HT-29 (cell line): ENCODE results near the gene TAS2R41. TPM values are rescaled to one million over a fixed set of nuclear protein-coding genes. Genes with fewer than 3 reads are reported as not detected.
A peak's percentile ranks its signal among the peaks of the same experiment; 100 is the strongest.
"Not testable (repeated sequence)": the region's sequence is repeated elsewhere in the genome, so short reads cannot be mapped to it uniquely, and the experiment has no call there.

Experiments
- DNase-seq: peaks from one replicate; pipeline ENCODE4 v3.0.0-alpha.2; 2015; ENCODE audit warnings: low spot score
- total RNA-seq: library from RNA; depleted of rRNA; stranded (reverse); fragments of >200 nt; shearing (Covaris generic); gene quantifications from 2 replicates; pipeline ENCODE4 v1.2.3, GENCODE V29; 2014

Gene TAS2R41
- total RNA-seq, 1 experiment from 2014 or later = not detected

- DNase-seq = no peak
These were observed 20.5 kb upstream of the TAS2R41 start for GRCh38 chr7:143456992-143457793.

GRCh38 chr7:143458263-143458662 lies 19.4 kb upstream of the TAS2R41 start:
- no peak for DNase-seq

DNA sequence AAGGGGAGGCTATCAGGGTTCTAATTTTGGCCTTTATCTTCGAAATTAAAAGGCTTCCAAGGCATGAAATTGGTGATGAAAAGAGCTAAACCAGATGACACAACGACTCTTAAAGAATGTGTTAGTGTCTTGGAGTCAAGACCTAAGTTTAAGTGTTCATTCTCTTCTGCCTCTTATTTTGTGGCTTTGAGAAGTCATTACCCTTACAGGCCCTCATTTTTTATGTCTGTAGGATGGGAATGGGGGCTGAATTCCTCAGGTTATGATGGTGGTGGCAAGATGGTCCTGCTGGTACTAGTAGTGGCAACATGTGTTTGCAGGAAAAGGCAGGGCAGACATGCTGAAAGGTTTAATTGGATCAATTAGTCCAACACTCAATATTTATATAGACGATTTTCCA lies 19.0 kb upstream of the TAS2R41 start:
- no peak for DNase-seq

GRCh38 chr7:143459359-143459758 lies 18.3 kb upstream of the TAS2R41 start:
- no peak for DNase-seq

DNA sequence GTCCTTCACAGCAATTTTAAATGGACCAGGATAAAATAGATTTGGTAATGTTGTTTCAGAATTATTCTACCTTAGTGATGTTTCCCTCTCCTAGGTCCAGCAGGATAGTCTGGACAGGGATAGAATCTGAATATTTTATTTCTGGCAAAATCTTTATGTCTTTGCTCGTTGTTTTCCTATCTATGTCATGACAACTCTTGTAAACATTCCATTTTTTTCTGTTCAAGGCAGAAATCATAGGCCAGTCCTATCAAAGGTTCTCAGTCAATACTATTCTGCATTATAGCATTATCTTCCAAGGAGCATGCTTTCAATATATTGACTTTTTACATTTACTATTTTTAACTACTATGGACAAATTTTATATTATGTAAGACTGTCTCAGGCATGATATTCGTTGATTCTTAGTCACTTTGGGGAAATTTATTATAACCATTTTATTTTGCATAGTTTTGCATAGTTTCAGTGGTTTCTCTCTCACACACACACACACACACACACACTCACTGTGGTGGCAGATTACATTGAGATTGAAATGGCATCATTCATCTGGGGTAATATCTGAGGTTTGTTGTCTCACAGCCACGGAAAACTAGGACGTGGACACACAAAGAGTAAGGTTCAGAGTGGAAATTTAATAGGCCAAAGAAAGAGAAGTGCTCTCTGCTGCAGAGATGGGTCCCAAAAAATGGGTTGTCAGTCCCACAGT lies 17.2 kb upstream of the TAS2R41 start:
- no peak for DNase-seq

DNA sequence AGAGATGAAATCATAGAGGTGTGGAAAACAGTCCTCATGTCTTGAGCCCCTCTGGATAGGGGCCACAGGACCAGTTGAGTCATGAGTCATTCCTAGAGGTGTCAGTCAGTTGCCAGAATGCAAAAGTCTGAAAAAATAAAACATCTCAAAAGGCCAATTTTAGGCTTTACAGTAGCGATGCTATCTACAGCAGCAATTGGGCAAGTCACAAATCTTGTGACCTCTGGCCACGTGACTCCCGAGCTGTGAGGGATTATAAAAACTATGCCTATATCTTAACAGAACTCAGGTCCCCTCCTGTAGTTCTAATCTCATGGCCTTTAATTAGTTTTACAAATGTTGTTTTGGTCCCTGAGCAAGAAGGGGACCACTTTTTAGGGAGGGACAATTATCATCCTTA lies 15.6 kb upstream of the TAS2R41 start:
- no peak for DNase-seq

DNA sequence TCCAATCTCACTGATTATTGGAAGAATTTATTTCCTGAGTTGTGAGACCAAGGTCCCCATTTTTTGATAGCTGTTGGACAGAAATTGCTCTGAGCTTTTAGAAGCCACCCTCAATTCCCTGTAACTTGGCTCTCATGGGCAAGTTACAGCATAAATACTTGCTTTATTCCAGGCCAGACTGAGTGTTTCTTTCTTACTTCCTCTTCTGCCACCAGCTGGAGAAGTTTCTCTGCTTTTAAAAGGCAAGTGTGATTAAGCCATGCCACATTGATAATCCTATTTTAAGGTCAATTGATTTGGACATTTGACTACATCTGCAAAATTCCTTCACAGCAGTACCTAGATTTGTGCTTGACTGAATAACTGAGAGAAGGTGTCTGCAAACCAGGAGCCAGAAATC lies 14.1 kb upstream of the TAS2R41 start:
- no peak for DNase-seq

- no peak for DNase-seq
These were observed 13.7 kb upstream of the TAS2R41 start for GRCh38 chr7:143463957-143464356.

DNA sequence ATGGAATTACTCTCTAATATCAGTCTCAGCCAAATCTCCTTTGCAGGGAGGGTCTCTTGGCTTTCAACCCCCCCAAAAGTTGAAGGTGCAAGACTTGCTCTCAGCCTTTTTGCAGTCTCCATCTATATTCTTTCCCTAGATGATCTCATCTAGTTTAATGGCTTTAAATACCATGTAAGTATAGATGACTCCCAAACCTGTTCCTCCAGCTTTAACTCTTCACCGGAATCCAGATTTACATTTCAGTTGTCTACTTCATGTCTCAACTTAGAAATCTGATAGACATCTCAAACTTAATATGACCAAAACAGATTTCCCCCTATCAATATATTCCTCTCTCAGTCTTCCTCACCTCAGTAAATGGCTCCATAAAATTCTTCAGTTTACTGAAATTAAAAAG lies 9.9 kb upstream of the TAS2R41 start:
- peak; percentile 51 for DNase-seq

GRCh38 chr7:143472071-143472689 lies 5.5 kb upstream of the TAS2R41 start:
- peak; percentile 86 for DNase-seq

- DNase-seq = no peak
These were observed 1.5 kb downstream of the TAS2R41 start for GRCh38 chr7:143479055-143479766.

DNA sequence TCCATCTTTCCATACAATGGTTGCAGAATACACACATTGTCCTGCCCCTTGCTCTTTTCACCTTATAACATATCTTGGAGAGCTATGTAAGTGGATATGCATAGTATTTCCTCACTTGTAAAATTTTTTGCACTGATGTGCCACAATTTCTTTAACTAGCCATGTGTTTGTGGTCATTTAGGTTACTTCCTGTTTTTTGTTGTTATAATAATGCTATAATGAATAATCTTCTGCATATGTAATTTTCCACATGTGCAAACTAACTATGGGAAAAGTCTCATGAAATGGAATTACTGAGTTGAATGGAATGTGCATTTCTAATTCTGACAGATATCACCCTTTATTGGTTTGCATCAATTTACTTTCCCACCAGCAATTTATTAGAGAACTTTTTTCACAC lies 2.8 kb downstream of the TAS2R41 start:
- DNase-seq = no peak

GRCh38 chr7:143484119-143484518 lies 6.4 kb downstream of the TAS2R41 start:
- no peak for DNase-seq

DNA sequence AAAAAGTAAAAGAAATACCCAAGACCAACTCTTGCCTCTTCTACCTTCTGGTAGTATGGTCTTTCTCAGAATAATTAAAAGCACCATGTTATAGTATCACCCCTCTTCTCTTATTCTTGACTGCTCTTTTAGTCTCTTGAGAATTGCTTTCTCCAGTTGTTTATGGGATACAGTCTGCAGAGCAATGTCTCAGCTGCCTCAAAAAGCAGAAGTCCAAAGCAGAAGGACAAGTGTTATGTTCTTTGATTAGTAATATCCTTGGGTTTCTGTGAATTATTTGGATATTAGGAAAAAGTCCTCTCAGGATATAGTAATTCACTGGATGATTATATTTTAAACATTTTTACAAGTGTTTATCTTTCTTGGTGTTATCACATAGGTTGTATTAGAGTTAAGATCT lies 7.4 kb downstream of the TAS2R41 start:
- no peak for DNase-seq

DNA sequence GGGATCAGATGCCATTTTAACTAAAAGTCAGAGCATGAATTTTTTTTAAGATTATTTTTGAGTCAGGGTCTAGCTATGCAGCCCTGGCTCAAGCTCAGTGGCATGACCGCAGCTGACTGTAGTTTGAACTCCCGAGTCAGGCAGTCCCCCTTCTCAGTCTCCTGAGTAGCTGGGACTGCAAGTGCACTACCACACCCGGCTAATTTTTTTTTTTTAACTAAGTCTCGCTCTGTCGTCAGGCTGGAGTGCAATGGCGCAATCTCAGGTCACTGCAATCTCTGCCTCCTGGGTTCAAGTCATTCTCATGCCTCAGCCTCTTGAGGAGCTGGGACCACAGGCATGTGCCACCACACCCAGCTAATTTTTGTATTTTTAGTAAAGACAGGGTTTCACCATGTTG lies 7.8 kb downstream of the TAS2R41 start:
- DNase-seq = no peak

DNA sequence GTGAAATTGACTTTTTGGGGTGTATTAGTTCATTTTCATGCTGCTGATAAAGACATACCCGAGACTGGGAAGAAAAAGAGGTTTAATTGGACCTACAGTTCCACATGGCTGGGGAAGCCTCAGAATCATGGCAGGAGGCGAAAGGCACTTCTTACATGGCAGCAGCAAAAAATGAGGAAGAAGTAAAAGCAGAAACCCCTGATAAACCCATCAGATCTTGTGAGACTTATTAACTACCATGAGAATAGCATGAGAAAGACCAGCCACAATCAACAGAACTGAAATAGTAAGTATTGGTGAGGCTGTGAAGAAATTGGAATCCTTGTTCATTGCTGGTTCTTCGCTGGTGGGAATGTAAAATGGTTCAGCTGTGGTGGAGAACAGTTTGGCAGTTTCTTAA lies 8.6 kb downstream of the TAS2R41 start:
- DNase-seq = not testable (repeated sequence)

GRCh38 chr7:143487061-143487460 lies 9.4 kb downstream of the TAS2R41 start:
- no peak for DNase-seq

- DNase-seq = no peak
These were observed 9.9 kb downstream of the TAS2R41 start for GRCh38 chr7:143487566-143487965.

- DNase-seq = peak; percentile 53
These were observed 13.1 kb downstream of the TAS2R41 start for GRCh38 chr7:143490717-143491306.

DNA sequence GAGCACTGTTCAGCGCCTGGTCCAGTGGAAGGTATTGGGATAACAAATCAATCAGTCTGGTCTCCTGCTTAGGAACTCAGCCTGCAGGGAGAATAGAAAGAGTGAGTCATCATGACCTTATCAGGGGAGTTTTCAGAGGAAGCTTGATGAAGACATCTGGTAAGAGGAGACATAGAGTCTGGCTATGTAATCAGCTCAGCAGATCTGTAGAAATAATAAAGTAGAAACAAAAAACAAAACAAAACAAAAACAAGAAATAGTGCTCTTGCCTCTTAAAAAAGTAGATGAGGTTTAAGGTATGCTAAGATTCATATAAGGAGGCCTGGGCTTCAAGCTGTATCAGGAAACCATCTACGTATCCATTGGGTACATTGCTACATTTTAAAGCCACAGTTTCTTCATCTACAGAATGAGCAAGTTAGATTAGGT lies 14.4 kb downstream of the TAS2R41 start:
- peak; percentile 19 for DNase-seq
